A549 (cell line): ENCODE results near the gene RANGRF. TPM values are rescaled to one million over a fixed set of nuclear protein-coding genes. Genes with fewer than 3 reads are reported as not detected.

Experiments
- ATAC-seq, 2 experiments: fragments of 200-7000 bp in 1 of 2; fragments of >200 bp in 1 of 2; cut with Nextera tagmentation in 1 of 2; cut with Tn5 transposase in 1 of 2; 3 replicates each; pipeline versions ENCODE4 v1.8.0 to v1.9.1; 2018 to 2020; ENCODE audit warnings: mild to moderate bottlenecking in 1 of 2, moderate library complexity in 1 of 2
- CTCF ChIA-PET: fragments of 300-600 bp; sonication (Branson Sonifier 250); formaldehyde crosslinking; extraction: SDS; loops from one replicate; lab custom pipeline; 2021; ENCODE audit warnings: antibody characterized with exemption, inconsistent platforms; lab: Yijun Ruan, JAX
- POLR2A ChIA-PET: fragments of 350-600 bp; formaldehyde crosslinking; extraction: SDS; loops from one replicate; lab custom pipeline; 2021; ENCODE audit warnings: antibody characterized with exemption, inconsistent platforms; lab: Yijun Ruan, JAX
- DNase-seq, 2 experiments: peaks; one replicate each; pipeline versions ENCODE4 v3.0.0 to v3.0.0-alpha.2; 2011 to 2016; ENCODE audit warnings: low read depth in 1 of 2, low spot score in 1 of 2
- FAIRE-seq: peaks from 2 replicates; lab custom pipeline; 2011; peaks lifted over from hg19 to GRCh38; lab: Jason Lieb, UNC
- H3K27ac ChIP-seq, 2 experiments: fragments of >200 bp; sonication (Bioruptor Twin); formaldehyde crosslinking; 3 replicates each; pipeline ENCODE4 v1.5.1; 2016 to 2017
- H3K4me1 ChIP-seq: fragments of >200 bp; sonication (Bioruptor Twin); formaldehyde crosslinking; 3 replicates; pipeline ENCODE4 v1.6.1; 2016
- H3K4me2 ChIP-seq: fragments of >200 bp; sonication (Bioruptor Twin); formaldehyde crosslinking; 3 replicates; pipeline ENCODE4 v1.6.1; 2016
- H3K4me3 ChIP-seq: fragments of >200 bp; sonication (Bioruptor Twin); formaldehyde crosslinking; 3 replicates; pipeline ENCODE4 v1.5.1; 2016
- H3K9me3 ChIP-seq: fragments of >200 bp; sonication (Bioruptor Twin); formaldehyde crosslinking; 3 replicates; pipeline ENCODE4 v1.6.1; 2016
- CHD2 ChIP-seq: fragments of 150-350 bp; IDR thresholded peaks from 2 replicates; pipeline ENCODE4 v1.6.1; 2014; ENCODE audit warnings: low read length; ENCODE audit not compliant: partially characterized antibody
- CHD4 ChIP-seq: fragments of 200-600 bp; sonication (generic); IDR thresholded peaks from 2 replicates; pipeline ENCODE4 v1.6.1; 2016; ENCODE audit warnings: antibody characterized with exemption, mild to moderate bottlenecking, borderline replicate concordance
- EHF ChIP-seq: fragments of 250-450 bp; sonication (Bioruptor Pico); IDR thresholded peaks from 2 replicates; pipeline ENCODE4 v1.5.0; 2020; ENCODE audit warnings: mild to moderate bottlenecking
- EHMT2 ChIP-seq: fragments of 200-600 bp; sonication (generic); IDR thresholded peaks from 2 replicates; pipeline ENCODE4 v1.6.1; 2016; ENCODE audit warnings: antibody characterized with exemption, low read depth, mild to moderate bottlenecking, moderate library complexity
- EP300 ChIP-seq, 2 experiments: fragments of >200 bp; sonication (Bioruptor Twin); formaldehyde crosslinking; IDR thresholded peaks; 2 replicates in 1 of 2; 3 replicates in 1 of 2; pipeline ENCODE4 v1.6.1; 2016 to 2017
- ESRRA ChIP-seq: fragments of 150-350 bp; IDR thresholded peaks from 2 replicates; pipeline ENCODE4 v1.6.1; 2014; ENCODE audit warnings: mild to moderate bottlenecking, low read length, borderline replicate concordance
- FOSB ChIP-seq: fragments of 250-450 bp; sonication (Bioruptor Pico); IDR thresholded peaks from 2 replicates; pipeline ENCODE4 v1.5.0; 2020; ENCODE audit warnings: mild to moderate bottlenecking, moderate library complexity
- GATA3 ChIP-seq: IDR thresholded peaks from 2 replicates; pipeline ENCODE4 v1.6.1; 2012; ENCODE audit warnings: borderline replicate concordance
- HOXA7 ChIP-seq: fragments of 250-450 bp; sonication (Bioruptor Pico); IDR thresholded peaks from 2 replicates; pipeline ENCODE4 v1.5.0; 2020; ENCODE audit warnings: mild to moderate bottlenecking, moderate library complexity
- JUN ChIP-seq, 2 experiments: fragments of >200 bp; sonication (Bioruptor Twin); formaldehyde crosslinking; IDR thresholded peaks; 2 replicates in 1 of 2; 3 replicates in 1 of 2; pipeline ENCODE4 v1.6.1; 2016 to 2017
- KDM1A ChIP-seq: fragments of 200-600 bp; sonication (generic); IDR thresholded peaks from 2 replicates; pipeline ENCODE4 v1.6.1; 2016; ENCODE audit warnings: low read depth, mild to moderate bottlenecking
- MAFK ChIP-seq: fragments of 450-650 bp; IDR thresholded peaks from 2 replicates; pipeline ENCODE4 v1.6.1; 2014; ENCODE audit not compliant: partially characterized antibody
- MAZ ChIP-seq: fragments of 150-350 bp; IDR thresholded peaks from 2 replicates; pipeline ENCODE4 v1.6.1; 2014; ENCODE audit warnings: antibody characterized with exemption, low read depth, low read length, borderline replicate concordance
- MYC ChIP-seq: IDR thresholded peaks from 2 replicates; pipeline ENCODE4 v1.6.1; 2012; ENCODE audit warnings: mild to moderate bottlenecking, inconsistent platforms, low read length, improper control_type of control experiment, borderline replicate concordance
- NFE2L2 ChIP-seq: fragments of 150-350 bp; conservative IDR thresholded peaks from 2 replicates; pipeline ENCODE4 v1.6.1; 2014; ENCODE audit warnings: low read length
- NPAS2 ChIP-seq: fragments of 250-450 bp; sonication (Bioruptor Pico); IDR thresholded peaks from 2 replicates; pipeline ENCODE4 v1.8.0; 2022; ENCODE audit warnings: mild to moderate bottlenecking, moderate library complexity, borderline replicate concordance
- NR3C1 ChIP-seq: fragments of >200 bp; sonication (Bioruptor Twin); formaldehyde crosslinking; IDR thresholded peaks from 3 replicates; pipeline ENCODE4 v1.6.1; 2017
- POLR2A ChIP-seq: IDR thresholded peaks from 2 replicates; pipeline ENCODE4 v1.6.1; 2012; ENCODE audit warnings: mild to moderate bottlenecking, low read length
- POLR2AphosphoS2 ChIP-seq: conservative IDR thresholded peaks from 2 replicates; pipeline ENCODE4 v1.6.1; 2012; ENCODE audit warnings: low read length, improper control_type of control experiment, inconsistent platforms
- RCOR1 ChIP-seq: fragments of 150-350 bp; IDR thresholded peaks from 2 replicates; pipeline ENCODE4 v1.6.1; 2014; ENCODE audit warnings: antibody characterized with exemption, low read length, low read depth
- SMC3 ChIP-seq: fragments of >200 bp; sonication (Bioruptor Twin); formaldehyde crosslinking; IDR thresholded peaks from 3 replicates; pipeline ENCODE4 v1.6.1; 2018; ENCODE audit warnings: inconsistent platforms
- SREBF2 ChIP-seq: fragments of 450-650 bp; IDR thresholded peaks from 2 replicates; pipeline ENCODE4 v1.6.1; 2014; ENCODE audit warnings: mild to moderate bottlenecking, moderate library complexity
- TFCP2L1 ChIP-seq: fragments of 250-450 bp; sonication (Bioruptor Pico); IDR thresholded peaks from 2 replicates; pipeline ENCODE4 v1.5.0; 2021; ENCODE audit warnings: mild to moderate bottlenecking
- TP53 ChIP-seq: fragments of 250-450 bp; sonication (Bioruptor Pico); IDR thresholded peaks from 2 replicates; pipeline ENCODE4 v1.5.0; 2021; ENCODE audit warnings: mild to moderate bottlenecking, moderate library complexity
- ZC3H11A ChIP-seq: fragments of 450-650 bp; IDR thresholded peaks from 2 replicates; pipeline ENCODE4 v1.6.1; 2014; ENCODE audit warnings: antibody characterized with exemption, mild to moderate bottlenecking
- ZNF302 ChIP-seq: fragments of 250-450 bp; sonication (Bioruptor Pico); IDR thresholded peaks from 2 replicates; pipeline ENCODE4 v1.9.0; 2021; ENCODE audit warnings: inconsistent platforms, mild to moderate bottlenecking, moderate library complexity
- WGBS: methylation state at CpG from one replicate; pipeline ENCODE4 v1.1.6; 2017; ENCODE audit errors: missing lambda C conversion rate; 5-methylcytosine and 5-hydroxymethylcytosine counted together
- polyA plus RNA-seq, 4 experiments: library from polyadenylated mRNA; depleted of rRNA in 3 of 4; stranded (reverse); fragments of >200 nt; fragmentation: RNase III in 1 of 4; extraction: RNeasy Plus Mini Kit Qiagen cat#74134 plus additional on column Dnase treatment in 1 of 4; gene quantifications; 2 replicates in 3 of 4; 3 replicates in 1 of 4; pipeline ENCODE4 v1.2.3, GENCODE V29; 2011 to 2017
- TF ChIP-seq, protein P1 (sequence below): IDR thresholded peaks from 2 replicates; pipeline ENCODE4 v1.6.1; 2012
- TF ChIP-seq, protein P2 (sequence below): fragments of 150-350 bp; IDR thresholded peaks from 2 replicates; pipeline ENCODE4 v1.6.1; 2014; ENCODE audit warnings: low read depth, mild to moderate bottlenecking, low read length
- TF ChIP-seq, protein P3 (sequence below): fragments of >200 bp; sonication (Bioruptor Twin); formaldehyde crosslinking; IDR thresholded peaks from 3 replicates; pipeline ENCODE4 v1.5.1; 2016
- TF ChIP-seq, protein P4 (sequence below): fragments of 250-450 bp; sonication (Bioruptor Pico); IDR thresholded peaks from 2 replicates; pipeline ENCODE4 v1.5.0; 2021; ENCODE audit warnings: mild to moderate bottlenecking, moderate library complexity, borderline replicate concordance
- TF ChIP-seq, protein P5 (sequence below): fragments of 450-650 bp; IDR thresholded peaks from 2 replicates; pipeline ENCODE4 v1.6.1; 2014; ENCODE audit warnings: antibody characterized with exemption

The RANGRF gene
- polyA plus RNA-seq, 2 of the 4 experiments (the other 2 are of a cell fraction), result 47.2 to 56.4 TPM

DNA sequence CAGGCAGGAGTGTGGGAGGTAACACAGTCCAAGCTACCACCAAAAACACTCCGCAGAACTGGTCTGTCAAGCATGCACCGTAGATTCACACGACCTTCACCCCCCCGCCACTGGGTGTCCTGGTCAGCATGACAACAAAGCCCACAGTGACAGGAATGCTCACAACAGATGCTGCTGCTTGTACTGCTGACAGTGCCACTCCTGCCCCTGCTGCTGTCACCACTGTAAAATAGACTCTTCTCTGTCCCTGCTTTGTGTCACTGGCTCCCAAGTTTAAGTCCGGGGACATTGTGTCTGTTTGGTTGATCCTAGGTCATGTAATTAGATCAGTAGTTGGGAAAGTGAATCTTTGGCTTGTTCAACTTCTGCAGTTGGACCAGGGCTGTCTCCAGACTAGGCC lies 44.2 kb downstream of the RANGRF start:
- ATAC-seq (peak; percentile 23 to 54; a peak in 2 of 6 replicates), DNase-seq (no peak), FAIRE-seq (no peak)
- Histone ChIP-seq H3K9me3 (no peaks in the 10 kb centered on the region), H3K27ac (no peak overlapping the region), H3K4me3 (no peak overlapping the region), H3K4me1 (no peaks in the 10 kb centered on the region), H3K4me2 (no peak overlapping the region)
- TF ChIP-seq SMC3 (no peak), FOSB (CRISPR knock-in tag) (no peak), CHD4 (no peak), KDM1A (no peak), MAFK (no peak), SREBF2 (no peak), ESRRA (no peak), MAZ (no peak), TP53 (CRISPR knock-in tag) (no peak), MYC (no peak), NFE2L2 (no peak), HOXA7 (CRISPR knock-in tag) (no peak), NR3C1 (no peak), TFCP2L1 (CRISPR knock-in tag) (no peak), CHD2 (no peak)
- TF ChIP-seq, protein P1, sequence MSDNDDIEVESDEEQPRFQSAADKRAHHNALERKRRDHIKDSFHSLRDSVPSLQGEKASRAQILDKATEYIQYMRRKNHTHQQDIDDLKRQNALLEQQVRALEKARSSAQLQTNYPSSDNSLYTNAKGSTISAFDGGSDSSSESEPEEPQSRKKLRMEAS, result no peak
- TF ChIP-seq, protein P2, sequence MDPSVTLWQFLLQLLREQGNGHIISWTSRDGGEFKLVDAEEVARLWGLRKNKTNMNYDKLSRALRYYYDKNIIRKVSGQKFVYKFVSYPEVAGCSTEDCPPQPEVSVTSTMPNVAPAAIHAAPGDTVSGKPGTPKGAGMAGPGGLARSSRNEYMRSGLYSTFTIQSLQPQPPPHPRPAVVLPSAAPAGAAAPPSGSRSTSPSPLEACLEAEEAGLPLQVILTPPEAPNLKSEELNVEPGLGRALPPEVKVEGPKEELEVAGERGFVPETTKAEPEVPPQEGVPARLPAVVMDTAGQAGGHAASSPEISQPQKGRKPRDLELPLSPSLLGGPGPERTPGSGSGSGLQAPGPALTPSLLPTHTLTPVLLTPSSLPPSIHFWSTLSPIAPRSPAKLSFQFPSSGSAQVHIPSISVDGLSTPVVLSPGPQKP, result no peak
- TF ChIP-seq, protein P3, sequence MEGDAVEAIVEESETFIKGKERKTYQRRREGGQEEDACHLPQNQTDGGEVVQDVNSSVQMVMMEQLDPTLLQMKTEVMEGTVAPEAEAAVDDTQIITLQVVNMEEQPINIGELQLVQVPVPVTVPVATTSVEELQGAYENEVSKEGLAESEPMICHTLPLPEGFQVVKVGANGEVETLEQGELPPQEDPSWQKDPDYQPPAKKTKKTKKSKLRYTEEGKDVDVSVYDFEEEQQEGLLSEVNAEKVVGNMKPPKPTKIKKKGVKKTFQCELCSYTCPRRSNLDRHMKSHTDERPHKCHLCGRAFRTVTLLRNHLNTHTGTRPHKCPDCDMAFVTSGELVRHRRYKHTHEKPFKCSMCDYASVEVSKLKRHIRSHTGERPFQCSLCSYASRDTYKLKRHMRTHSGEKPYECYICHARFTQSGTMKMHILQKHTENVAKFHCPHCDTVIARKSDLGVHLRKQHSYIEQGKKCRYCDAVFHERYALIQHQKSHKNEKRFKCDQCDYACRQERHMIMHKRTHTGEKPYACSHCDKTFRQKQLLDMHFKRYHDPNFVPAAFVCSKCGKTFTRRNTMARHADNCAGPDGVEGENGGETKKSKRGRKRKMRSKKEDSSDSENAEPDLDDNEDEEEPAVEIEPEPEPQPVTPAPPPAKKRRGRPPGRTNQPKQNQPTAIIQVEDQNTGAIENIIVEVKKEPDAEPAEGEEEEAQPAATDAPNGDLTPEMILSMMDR, result no peak
- TF ChIP-seq, protein P4, sequence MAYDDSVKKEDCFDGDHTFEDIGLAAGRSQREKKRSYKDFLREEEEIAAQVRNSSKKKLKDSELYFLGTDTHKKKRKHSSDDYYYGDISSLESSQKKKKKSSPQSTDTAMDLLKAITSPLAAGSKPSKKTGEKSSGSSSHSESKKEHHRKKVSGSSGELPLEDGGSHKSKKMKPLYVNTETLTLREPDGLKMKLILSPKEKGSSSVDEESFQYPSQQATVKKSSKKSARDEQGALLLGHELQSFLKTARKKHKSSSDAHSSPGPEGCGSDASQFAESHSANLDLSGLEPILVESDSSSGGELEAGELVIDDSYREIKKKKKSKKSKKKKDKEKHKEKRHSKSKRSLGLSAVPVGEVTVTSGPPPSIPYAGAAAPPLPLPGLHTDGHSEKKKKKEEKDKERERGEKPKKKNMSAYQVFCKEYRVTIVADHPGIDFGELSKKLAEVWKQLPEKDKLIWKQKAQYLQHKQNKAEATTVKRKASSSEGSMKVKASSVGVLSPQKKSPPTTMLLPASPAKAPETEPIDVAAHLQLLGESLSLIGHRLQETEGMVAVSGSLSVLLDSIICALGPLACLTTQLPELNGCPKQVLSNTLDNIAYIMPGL (CRISPR knock-in tag), result no peak
- TF ChIP-seq, protein P5, sequence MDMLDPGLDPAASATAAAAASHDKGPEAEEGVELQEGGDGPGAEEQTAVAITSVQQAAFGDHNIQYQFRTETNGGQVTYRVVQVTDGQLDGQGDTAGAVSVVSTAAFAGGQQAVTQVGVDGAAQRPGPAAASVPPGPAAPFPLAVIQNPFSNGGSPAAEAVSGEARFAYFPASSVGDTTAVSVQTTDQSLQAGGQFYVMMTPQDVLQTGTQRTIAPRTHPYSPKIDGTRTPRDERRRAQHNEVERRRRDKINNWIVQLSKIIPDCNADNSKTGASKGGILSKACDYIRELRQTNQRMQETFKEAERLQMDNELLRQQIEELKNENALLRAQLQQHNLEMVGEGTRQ, result no peak
- ChIA-PET POLR2A (interaction anchor here (1.2 kb wide), 1 partner anchor 37 kb away, joined by 4 read pairs; the partner anchor contains the start of gene SLC25A35), CTCF (interaction anchor here (1.0 to 1.3 kb wide), 4 partner anchors 9 to 43 kb away, joined by 3 to 6 read pairs (median 4); partner anchors contain the start of gene KRABD2)
- 72% methylated on average over 5 of the region's 5 CpGs for WGBS

DNA sequence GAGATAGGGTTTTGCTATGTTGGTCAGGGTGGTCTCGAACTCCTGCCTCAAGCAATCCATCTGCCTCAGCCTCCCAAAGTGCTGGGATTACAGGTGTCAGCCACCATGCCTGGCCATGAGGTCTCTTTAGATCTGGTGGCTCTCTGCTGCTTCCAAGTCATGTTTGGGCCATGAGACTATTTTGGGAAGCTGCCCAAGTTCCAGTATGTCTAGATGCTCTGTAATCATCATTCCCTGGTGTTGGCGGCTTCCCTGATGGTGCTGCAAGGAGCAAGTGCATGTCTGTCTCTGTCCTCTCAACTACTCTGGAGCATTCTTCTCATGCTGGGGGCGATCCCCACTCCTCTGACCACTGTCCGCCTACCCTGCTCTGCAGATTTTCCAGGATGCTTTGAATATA lies 44.8 kb downstream of the RANGRF start:
- POLR2A ChIA-PET, result no interaction called here
- no peak overlapping the region for H3K4me3 ChIP-seq
- CTCF ChIA-PET, result interaction anchor here (1.3 to 1.6 kb wide), 2 partner anchors 10 to 50 kb away, joined by 3 to 5 read pairs; no protein-coding TSS in a partner anchor
- TF ChIP-seq EHF (no peak), JUN (IDR thresholded peaks at IDR 0.05) (no peak), NPAS2 (CRISPR knock-in tag) (no peak), CHD4 (no peak), POLR2A (no peak), FOSB (CRISPR knock-in tag) (no peak), GATA3 (no peak), RCOR1 (no peak), EP300 (IDR thresholded peaks at IDR 0.05) (no peak), ZC3H11A (no peak), SREBF2 (no peak), KDM1A (no peak), HOXA7 (CRISPR knock-in tag) (no peak), EHMT2 (no peak), ZNF302 (CRISPR knock-in tag) (no peak), TFCP2L1 (CRISPR knock-in tag) (no peak), POLR2AphosphoS2 (no peak), NFE2L2 (no peak)
- TF ChIP-seq, protein P2, result no peak
- H3K4me2 ChIP-seq, result no peak overlapping the region
- no peaks in the 10 kb centered on the region for H3K4me1 ChIP-seq
- FAIRE-seq (no peak), ATAC-seq (no peak), DNase-seq (no peak)
- 73% methylated on average over 4 of the region's 4 CpGs for WGBS
- no peaks in the 10 kb centered on the region for H3K9me3 ChIP-seq
- H3K27ac ChIP-seq, result no peak overlapping the region
